Inferior parietal cortex (tissue), 1 donor: ENCODE data around the gene SERPINB12.

ENCODE experiments used
- DNase-seq: peaks from one replicate; pipeline ENCODE4 v3.0.0-alpha.2; 2016; ENCODE audit errors: extremely low spot score

Gene SERPINB12

GRCh38 chr18:63542069-63542468, at the start of gene SERPINB12:
TSS of gene SERPINB12 (plus strand) at chr18:63542369. CDS start at chr18:63556160, 13,791 bp downstream.
- no peak for DNase-seq

GRCh38 chr18:63492851-63493250, 49.3 kb upstream of the SERPINB12 start:
- no peak for DNase-seq

GRCh38 chr18:63495675-63496074, 46.5 kb upstream of the SERPINB12 start:
- DNase-seq: no peak

- DNase-seq: no peak
Measured at GRCh38 chr18:63505566-63506335, 36.4 kb upstream of the SERPINB12 start.

- no peak for DNase-seq
Measured at GRCh38 chr18:63506336-63506646, 35.9 kb upstream of the SERPINB12 start.

GRCh38 chr18:63508596-63508995, 33.6 kb upstream of the SERPINB12 start:
- DNase-seq: no peak

- peak; percentile 27 for DNase-seq
Measured at GRCh38 chr18:63511285-63511684, 30.9 kb upstream of the SERPINB12 start.

- DNase-seq: no peak
Measured at GRCh38 chr18:63514326-63514725, 27.8 kb upstream of the SERPINB12 start.

- DNase-seq: no peak
Measured at GRCh38 chr18:63514888-63515678, 27.1 kb upstream of the SERPINB12 start.

GRCh38 chr18:63515801-63516200, 26.4 kb upstream of the SERPINB12 start:
- DNase-seq: no peak

GRCh38 chr18:63518178-63519012, 23.8 kb upstream of the SERPINB12 start:
- DNase-seq: peak; percentile 90

GRCh38 chr18:63520053-63520685, 22.0 kb upstream of the SERPINB12 start:
- no peak for DNase-seq

GRCh38 chr18:63523660-63524059, 18.5 kb upstream of the SERPINB12 start:
- no peak for DNase-seq

- no peak for DNase-seq
Measured at GRCh38 chr18:63527251-63527650, 14.9 kb upstream of the SERPINB12 start.

- DNase-seq: no peak
Measured at GRCh38 chr18:63528863-63529492, 13.2 kb upstream of the SERPINB12 start.

GRCh38 chr18:63532471-63532870, 9.7 kb upstream of the SERPINB12 start:
- no peak for DNase-seq

- DNase-seq: no peak
Measured at GRCh38 chr18:63534615-63535014, 7.6 kb upstream of the SERPINB12 start.

GRCh38 chr18:63539904-63540510, 2.2 kb upstream of the SERPINB12 start:
- no peak for DNase-seq

GRCh38 chr18:63544017-63544416, 1.8 kb downstream of the SERPINB12 start:
- DNase-seq: no peak

GRCh38 chr18:63545000-63545399, 2.8 kb downstream of the SERPINB12 start:
- no peak for DNase-seq

GRCh38 chr18:63550068-63550467, 7.9 kb downstream of the SERPINB12 start:
- DNase-seq: no peak
